AG10803 (cell line): Measurements from ENCODE around the gene HAUS7.

Experiments used
- DNase-seq: peaks from one replicate; pipeline ENCODE4 v3.0.0; 2010; ENCODE audit warnings: low read depth
- H3K4me3 ChIP-seq: 2 replicates; pipeline ENCODE4 v1.5.1; 2011; ENCODE audit warnings: mild to moderate bottlenecking, low read length, control low read depth
- CTCF ChIP-seq: conservative IDR thresholded peaks from 2 replicates; pipeline ENCODE4 v1.5.1; 2011; ENCODE audit warnings: mild to moderate bottlenecking, low read length, control low read depth, inconsistent platforms

HAUS7 gene

GRCh38 chrX:153433161-153433680 lies 37.2 kb downstream of the HAUS7 start:
- DNase-seq, result no peak
- no peak for TF ChIP-seq CTCF

GRCh38 chrX:153430796-153431195 lies 39.6 kb downstream of the HAUS7 start:
- no peak for TF ChIP-seq CTCF
- no peak for DNase-seq
- no peak overlapping the region for H3K4me3 ChIP-seq

More at GRCh38 chrX:153433161-153433680, 37.2 kb downstream of the HAUS7 start:
- H3K4me3 ChIP-seq, result no peak overlapping the region

GRCh38 chrX:153426204-153426603 lies 44.2 kb downstream of the HAUS7 start:
- DNase-seq, result no peak
- TF ChIP-seq CTCF, result no peak
- H3K4me3 ChIP-seq, result no peak overlapping the region

GRCh38 chrX:153423652-153424051 lies 46.7 kb downstream of the HAUS7 start:
- DNase-seq, result peak; percentile 12
- no peak for TF ChIP-seq CTCF
- no peak overlapping the region for H3K4me3 ChIP-seq

- TF ChIP-seq CTCF, result no peak
- H3K4me3 ChIP-seq, result no peak overlapping the region
- no peak for DNase-seq
Observed at GRCh38 chrX:153421856-153422255, 48.5 kb downstream of the HAUS7 start.

- TF ChIP-seq CTCF, result no peak
- DNase-seq, result no peak
- no peak overlapping the region for H3K4me3 ChIP-seq
Observed at GRCh38 chrX:153420851-153421599, 49.4 kb downstream of the HAUS7 start.

- DNase-seq, result no peak
- no peak overlapping the region for H3K4me3 ChIP-seq
- no peak for TF ChIP-seq CTCF
Observed at GRCh38 chrX:153417637-153418036, 52.7 kb downstream of the HAUS7 start.
